ENCODE results near the gene CTXN3. TPM values are rescaled to one million over a fixed set of nuclear protein-coding genes. Genes with fewer than 3 reads are reported as not detected.

Gene CTXN3
- total RNA-seq, 2 experiments from 2014 or later: not detected

- Mint-ChIP-seq H3K27me3 (peaks cover 11% of the 10 kb centered on the region), H3K36me3 (ENCODE audit: low read depth) (no peaks in the 10 kb centered on the region), H3K9me3 (no peaks in the 10 kb centered on the region), H3K27ac (no peak overlapping the region), H3K4me3 (no peak overlapping the region), H3K4me1 (no peaks in the 10 kb centered on the region)
- POLR2A ChIA-PET: no interaction called here
- CTCF ChIA-PET: no interaction called here
- no peak for DNase-seq
Measured at GRCh38 chr5:127696683-127697082, 47.8 kb downstream of the CTXN3 start.

DNA sequence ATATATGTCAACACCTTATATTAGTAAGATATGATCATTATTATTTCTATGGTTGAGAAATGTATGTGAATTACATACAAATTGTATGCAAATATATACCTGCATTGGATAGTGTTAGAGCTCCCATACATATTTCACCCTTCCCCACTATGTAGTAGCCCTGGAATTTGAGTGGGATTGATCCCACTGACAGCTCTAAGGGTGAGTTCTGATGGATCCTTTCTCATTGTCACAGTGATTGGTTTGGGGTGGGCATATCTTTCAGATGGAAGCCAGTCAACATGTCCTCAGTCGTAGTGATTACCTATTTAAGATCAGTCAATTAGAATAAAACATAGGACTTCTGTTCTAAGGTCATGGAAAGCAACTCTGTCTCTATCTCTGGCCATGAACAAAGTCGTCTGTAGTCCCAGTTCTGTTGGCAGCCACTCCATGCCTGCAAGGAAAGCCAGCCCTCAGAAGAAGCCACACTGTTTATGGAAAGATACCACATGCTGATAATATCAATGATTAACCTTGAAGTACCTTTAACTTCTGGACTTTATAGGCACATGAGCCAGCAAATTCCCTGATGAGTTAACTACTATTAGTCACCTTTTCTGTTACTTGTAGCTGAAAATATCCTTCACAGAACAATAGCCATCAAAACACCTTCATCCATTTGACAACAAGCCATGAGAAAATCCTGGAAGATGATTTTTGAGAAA, 49.2 kb downstream of the CTXN3 start:
- Mint-ChIP-seq H3K4me1 (peaks cover 4% of the 10 kb centered on the region), H3K27ac (no peak overlapping the region), H3K27me3 (peaks cover 6% of the 10 kb centered on the region), H3K9me3 (no peaks in the 10 kb centered on the region), H3K36me3 (ENCODE audit: low read depth) (no peaks in the 10 kb centered on the region), H3K4me3 (no peak overlapping the region)
- DNase-seq: no peak
- POLR2A ChIA-PET: no interaction called here
- CTCF ChIA-PET: no interaction called here

GRCh38 chr5:127699416-127699815, 50.5 kb downstream of the CTXN3 start:
- Mint-ChIP-seq H3K36me3 (ENCODE audit: low read depth) (no peaks in the 10 kb centered on the region), H3K27me3 (peaks cover 2% of the 10 kb centered on the region), H3K9me3 (no peaks in the 10 kb centered on the region), H3K4me3 (no peak overlapping the region), H3K27ac (no peak overlapping the region), H3K4me1 (peaks cover 5% of the 10 kb centered on the region)
- DNase-seq: no peak
- CTCF ChIA-PET: no interaction called here
- POLR2A ChIA-PET: no interaction called here

DNA sequence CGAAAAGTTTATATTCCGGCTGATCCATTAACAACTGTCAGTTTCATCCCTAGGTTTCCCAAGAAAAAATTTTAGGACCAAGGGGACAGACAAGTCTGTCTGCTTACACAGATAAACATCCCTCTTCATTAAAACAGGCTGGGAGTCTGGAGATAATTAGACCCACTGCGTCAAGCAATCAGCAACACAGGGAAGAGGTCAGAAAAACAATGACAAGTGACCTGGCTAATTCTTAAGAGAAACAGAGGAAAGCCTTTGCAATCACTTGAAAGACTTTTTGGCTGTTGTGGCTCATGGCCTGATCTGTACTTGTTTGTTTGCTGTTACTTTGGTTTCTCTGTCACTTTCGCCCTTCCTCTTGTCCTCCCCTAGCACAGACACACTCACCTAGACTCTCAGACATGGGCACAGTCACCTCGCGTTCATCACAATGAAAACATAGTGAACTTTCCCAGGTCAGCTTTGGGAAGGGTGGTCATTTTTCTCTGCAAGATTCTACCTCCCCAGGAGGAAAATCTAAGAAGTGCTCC, 51.4 kb downstream of the CTXN3 start:
- Mint-ChIP-seq H3K9me3 (no peaks in the 10 kb centered on the region), H3K4me1 (peaks cover 5% of the 10 kb centered on the region), H3K4me3 (no peak overlapping the region), H3K27ac (no peak overlapping the region), H3K27me3 (peaks cover 2% of the 10 kb centered on the region), H3K36me3 (ENCODE audit: low read depth) (no peaks in the 10 kb centered on the region)
- DNase-seq: no peak
- CTCF ChIA-PET: no interaction called here
- POLR2A ChIA-PET: no interaction called here

GRCh38 chr5:127702434-127702833, 53.6 kb downstream of the CTXN3 start:
- DNase-seq: no peak
- no peaks in the 10 kb centered on the region for H3K9me3 Mint-ChIP-seq
- no peaks in the 10 kb centered on the region for H3K36me3 Mint-ChIP-seq (ENCODE audit: low read depth)
- POLR2A ChIA-PET: no interaction called here
- H3K27ac Mint-ChIP-seq: no peak overlapping the region
- no peak overlapping the region for H3K4me3 Mint-ChIP-seq
- CTCF ChIA-PET: no interaction called here
- peaks cover 5% of the 10 kb centered on the region for H3K4me1 Mint-ChIP-seq
- peaks cover 7% of the 10 kb centered on the region for H3K27me3 Mint-ChIP-seq

GRCh38 chr5:127702926-127703561, 54.2 kb downstream of the CTXN3 start, which contains the start of gene CCDC192:
Gene CCDC192 (plus strand): TSS chr5:127703391. CDS start chr5:127703446, 55 bp downstream.
- CTCF ChIA-PET: no interaction called here
- H3K27ac Mint-ChIP-seq: no peak within 1 kb of the TSS

DNA sequence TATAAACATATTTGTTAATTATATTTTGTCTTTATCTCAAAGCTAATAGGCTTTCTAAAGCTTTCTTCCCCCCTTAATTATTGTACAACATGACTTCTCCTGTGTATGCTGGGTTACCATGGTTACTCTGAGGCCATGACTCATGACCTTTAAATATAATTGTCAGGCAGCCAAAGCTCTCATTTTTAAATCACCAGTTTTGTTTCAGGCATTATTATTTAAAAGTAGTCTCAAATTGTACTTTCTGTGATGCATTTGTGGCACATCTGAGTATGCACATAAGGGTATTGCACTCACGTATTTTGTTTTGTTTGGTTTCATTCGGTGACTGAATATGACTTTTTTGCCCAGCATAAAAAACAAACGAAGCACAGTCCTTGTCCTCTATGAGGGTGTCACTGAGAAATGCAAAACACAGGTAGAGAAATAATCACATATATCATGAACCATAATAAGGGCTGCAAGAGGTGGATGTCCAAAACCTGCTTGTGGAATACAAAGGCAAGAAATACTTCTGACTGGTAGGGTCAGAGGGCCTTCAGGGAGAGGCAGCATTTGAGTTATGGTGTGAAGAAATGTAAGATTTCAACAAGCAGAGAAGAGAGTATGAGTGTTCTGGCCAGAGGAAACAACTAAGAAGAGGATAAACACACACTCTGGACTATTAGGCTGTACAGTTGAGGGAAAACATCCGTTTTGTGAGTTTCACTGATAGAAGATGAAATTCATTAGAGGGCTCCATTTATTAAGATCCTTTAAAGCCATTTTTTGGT, 56.4 kb downstream of the CTXN3 start:
- no peak overlapping the region for H3K27ac Mint-ChIP-seq
- POLR2A ChIA-PET: no interaction called here
- H3K4me1 Mint-ChIP-seq: peaks cover 5% of the 10 kb centered on the region

More at GRCh38 chr5:127702926-127703561, 54.2 kb downstream of the CTXN3 start, which contains the start of gene CCDC192:
- H3K27me3 Mint-ChIP-seq: peaks cover 10% of the 10 kb centered on the region
- H3K4me1 Mint-ChIP-seq: peaks cover 5% of the 10 kb centered on the region
- POLR2A ChIA-PET: no interaction called here
- H3K36me3 Mint-ChIP-seq (ENCODE audit: low read depth): no peaks in the 10 kb centered on the region
- H3K9me3 Mint-ChIP-seq: no peaks in the 10 kb centered on the region
- DNase-seq: no peak
- no peak within 1 kb of the TSS for H3K4me3 Mint-ChIP-seq

GRCh38 chr5:127706691-127707090, 57.8 kb downstream of the CTXN3 start:
- Mint-ChIP-seq H3K27me3 (peaks cover 10% of the 10 kb centered on the region), H3K9me3 (no peaks in the 10 kb centered on the region)
- CTCF ChIA-PET: no interaction called here

More for the DNA sequence above, 56.4 kb downstream of the CTXN3 start:
- Mint-ChIP-seq H3K27me3 (peaks cover 10% of the 10 kb centered on the region), H3K36me3 (ENCODE audit: low read depth) (no peaks in the 10 kb centered on the region), H3K4me3 (no peak overlapping the region), H3K9me3 (no peaks in the 10 kb centered on the region)
- CTCF ChIA-PET: no interaction called here
- no peak for DNase-seq

GRCh38 chr5:127707209-127707608, 58.3 kb downstream of the CTXN3 start:
- H3K27me3 Mint-ChIP-seq: peaks cover 12% of the 10 kb centered on the region
- ChIA-PET CTCF (no interaction called here), POLR2A (no interaction called here)
- no peaks in the 10 kb centered on the region for H3K36me3 Mint-ChIP-seq (ENCODE audit: low read depth)
- no peaks in the 10 kb centered on the region for H3K9me3 Mint-ChIP-seq
- H3K4me3 Mint-ChIP-seq: no peak overlapping the region
- H3K27ac Mint-ChIP-seq: no peak overlapping the region
- DNase-seq: no peak
- peaks cover 5% of the 10 kb centered on the region for H3K4me1 Mint-ChIP-seq

More at GRCh38 chr5:127706691-127707090, 57.8 kb downstream of the CTXN3 start:
- POLR2A ChIA-PET: no interaction called here
- Mint-ChIP-seq H3K4me1 (peaks cover 5% of the 10 kb centered on the region), H3K27ac (no peak overlapping the region), H3K4me3 (no peak overlapping the region), H3K36me3 (ENCODE audit: low read depth) (no peaks in the 10 kb centered on the region)
- no peak for DNase-seq

Other genes with a start within 250 kb of the CTXN3 start
- gene PRRC1, start 131.4 kb upstream of the CTXN3 start, total RNA-seq: 10 to 100 TPM; 44.4 to 47.7 TPM
- not detected for gene CCDC192, start 54.3 kb downstream of the CTXN3 start, total RNA-seq

Data from activated CD4-positive, alpha-beta memory T cell treated with anti-CD3 and anti-CD28 coated beads, Interleukin-2, amount 10 ng/mL, durations not matched to agents 7 days and 5 days (primary cell).